HG03354 (cell line): ENCODE data around the gene EMCN.
A peak's percentile ranks its signal among the peaks of the same experiment; 100 is the strongest.
"Not testable (repeated sequence)": the region's sequence is repeated elsewhere in the genome, so short reads cannot be mapped to it uniquely, and the experiment has no call there.

Source experiments
- ATAC-seq: cut with Tn5 transposase; IDR thresholded peaks from one replicate; pipeline ENCODE4 v1.9.1; 2021; ENCODE audit warnings: mild to moderate bottlenecking; ENCODE audit not compliant: unreplicated experiment, poor library complexity, severe bottlenecking

The EMCN gene, protein sequence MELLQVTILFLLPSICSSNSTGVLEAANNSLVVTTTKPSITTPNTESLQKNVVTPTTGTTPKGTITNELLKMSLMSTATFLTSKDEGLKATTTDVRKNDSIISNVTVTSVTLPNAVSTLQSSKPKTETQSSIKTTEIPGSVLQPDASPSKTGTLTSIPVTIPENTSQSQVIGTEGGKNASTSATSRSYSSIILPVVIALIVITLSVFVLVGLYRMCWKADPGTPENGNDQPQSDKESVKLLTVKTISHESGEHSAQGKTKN

DNA sequence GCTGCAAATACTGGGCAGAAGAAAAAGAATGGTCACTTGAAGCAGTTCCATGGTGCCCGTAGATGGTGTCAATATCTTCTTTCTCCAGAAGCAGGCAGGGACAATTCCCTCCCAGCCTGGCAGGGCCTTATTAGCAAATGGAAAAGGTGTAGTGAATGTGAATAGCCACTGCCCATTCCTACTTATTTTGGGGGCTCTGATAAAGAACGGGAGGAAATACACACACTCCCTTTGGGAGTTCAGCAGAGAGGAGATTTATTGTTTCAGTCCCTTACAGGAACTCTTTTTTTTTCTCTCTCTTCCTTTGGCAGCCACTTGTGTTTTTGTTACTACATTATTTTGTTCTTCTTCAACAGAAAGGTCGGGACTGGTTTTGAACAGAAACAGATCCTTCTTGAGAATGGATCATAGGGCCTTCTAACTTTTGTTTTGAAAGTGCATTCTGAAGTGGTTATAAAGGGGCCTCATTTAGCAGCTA lies at the start of gene EMCN:
Gene EMCN, minus strand, starts transcription at position 159 of the 478 bp plus-strand sequence. Its CDS starts 108 bp downstream, at position 51.
- ATAC-seq = no peak

- peak; percentile 60 for ATAC-seq
Observed at GRCh38 chr4:100566396-100566795, 48.6 kb upstream of the EMCN start.

DNA sequence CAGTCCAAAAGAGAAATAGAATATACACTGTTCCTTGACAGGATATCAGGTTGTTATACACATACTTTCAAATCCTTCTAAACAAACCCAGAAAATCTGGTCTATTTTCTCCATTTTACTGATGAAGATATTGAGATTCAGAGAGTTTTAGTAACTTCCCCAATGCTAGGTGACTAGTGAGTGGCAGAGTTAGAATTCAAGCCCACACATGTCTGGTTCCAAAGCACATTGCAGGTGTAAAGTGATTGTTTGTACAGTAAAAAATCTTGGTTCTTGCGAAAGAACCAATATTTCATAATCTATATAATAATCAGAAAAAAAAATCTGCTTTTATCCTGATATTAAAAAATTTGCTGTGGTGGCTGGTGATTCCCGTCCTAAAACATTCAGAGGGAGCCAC lies 39.5 kb upstream of the EMCN start:
- no peak for ATAC-seq

- no peak for ATAC-seq
Observed at GRCh38 chr4:100555611-100556337, 38.0 kb upstream of the EMCN start.

GRCh38 chr4:100548200-100548560 lies 30.4 kb upstream of the EMCN start:
- no peak for ATAC-seq

- no peak for ATAC-seq
Observed at GRCh38 chr4:100547541-100548199, 29.8 kb upstream of the EMCN start.

GRCh38 chr4:100545427-100545826 lies 27.6 kb upstream of the EMCN start:
- ATAC-seq = no peak

DNA sequence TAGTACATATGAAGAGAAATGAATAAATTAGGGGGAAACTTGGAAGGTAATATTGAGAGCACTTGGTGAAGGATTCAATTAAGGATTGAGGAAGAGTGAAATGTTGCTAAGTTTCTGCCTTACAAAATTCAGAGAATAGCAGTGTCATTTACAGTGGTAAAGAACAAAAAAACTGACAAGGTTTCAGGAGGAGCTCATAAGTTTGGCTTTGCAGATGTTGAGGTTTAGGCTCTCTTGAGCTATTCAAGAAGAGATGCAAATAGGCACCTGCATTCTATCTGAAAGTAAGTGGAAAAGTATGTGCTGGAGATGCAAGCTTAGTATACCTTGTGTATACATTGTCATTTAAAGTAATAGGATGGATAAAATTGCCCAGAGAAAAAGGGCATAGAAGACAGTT lies 22.3 kb upstream of the EMCN start:
- ATAC-seq = no peak

DNA sequence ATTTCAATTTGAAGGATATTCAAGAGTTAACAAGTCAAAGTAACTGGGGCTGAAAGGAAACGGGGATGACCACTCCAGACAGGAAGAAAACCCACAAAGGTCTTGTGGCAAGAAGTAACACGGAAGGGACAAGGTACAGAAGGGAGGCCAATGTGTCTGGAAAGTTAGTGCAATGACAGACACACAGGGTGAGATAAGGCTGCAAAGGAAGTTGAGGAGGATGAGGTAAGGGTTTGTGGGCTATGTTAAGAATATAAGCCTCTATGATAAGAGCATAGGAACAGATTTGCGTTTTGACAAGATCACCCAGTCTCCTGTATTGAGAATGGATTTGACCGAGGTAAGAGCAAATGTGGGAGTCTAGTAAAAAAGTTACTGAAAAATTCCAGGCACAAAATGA lies 21.9 kb upstream of the EMCN start:
- ATAC-seq = no peak

DNA sequence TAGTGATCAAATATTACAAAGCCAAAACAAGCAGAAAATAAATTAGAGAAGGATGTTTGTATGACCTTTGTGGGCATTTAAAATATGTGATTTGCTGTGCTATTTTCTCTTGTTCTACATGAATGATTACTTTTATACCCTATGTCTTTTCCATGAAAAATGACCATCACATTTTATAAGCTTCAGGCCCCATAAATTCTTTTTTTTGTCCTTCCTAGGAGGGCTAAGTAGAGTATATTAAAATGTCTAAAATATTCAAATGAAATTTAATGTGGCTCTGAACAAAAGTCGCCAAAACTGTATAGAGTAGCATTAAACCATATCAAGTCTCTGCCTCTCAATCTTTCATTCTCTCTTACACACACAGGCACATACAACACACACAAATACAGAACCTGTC lies 15.9 kb upstream of the EMCN start:
- ATAC-seq = no peak

- ATAC-seq = not testable (repeated sequence)
Observed at GRCh38 chr4:100530161-100530560, 12.3 kb upstream of the EMCN start.

DNA sequence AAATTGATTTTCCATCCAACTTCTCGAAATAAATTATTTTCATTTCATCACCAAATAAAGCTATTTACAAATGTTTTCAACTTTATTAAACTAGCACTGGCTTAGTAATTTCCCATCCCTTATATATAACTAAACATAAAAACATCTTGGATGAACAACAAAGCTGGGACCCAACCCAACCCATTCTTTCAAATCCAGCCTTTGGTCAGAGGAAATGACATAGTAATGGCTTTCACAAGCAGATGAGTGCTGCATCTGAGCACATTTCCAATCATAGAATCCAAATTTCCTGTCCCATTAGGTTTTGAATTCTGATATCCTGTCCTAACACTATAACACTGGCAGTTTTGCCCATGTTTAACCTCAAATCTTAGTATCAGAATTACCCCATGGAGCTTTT lies 7.9 kb upstream of the EMCN start:
- ATAC-seq = no peak

GRCh38 chr4:100519205-100519604 lies 1.4 kb upstream of the EMCN start:
- no peak for ATAC-seq

DNA sequence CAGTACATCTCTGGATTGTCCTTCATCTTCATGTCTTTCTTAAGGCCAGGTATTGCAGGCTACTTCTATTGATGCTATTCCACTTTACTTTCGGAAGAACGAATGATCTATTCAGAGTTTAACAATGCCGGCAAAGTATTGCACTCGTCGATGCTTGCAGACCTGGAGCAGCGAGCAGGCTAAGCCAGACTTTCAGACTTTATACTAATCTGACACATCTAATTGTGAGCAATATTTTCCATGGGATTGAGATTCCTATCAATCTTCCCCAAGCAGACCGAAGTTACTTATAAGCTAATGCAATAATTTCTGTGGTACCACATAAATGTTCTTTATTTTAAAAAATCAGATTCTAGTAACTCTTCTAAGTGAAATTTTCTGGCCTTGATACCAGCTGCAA lies 1.6 kb downstream of the EMCN start:
- no peak for ATAC-seq

GRCh38 chr4:100511896-100512295 lies 5.9 kb downstream of the EMCN start:
- ATAC-seq = no peak

- no peak for ATAC-seq
Observed at GRCh38 chr4:100510551-100510950, 7.3 kb downstream of the EMCN start.

- no peak for ATAC-seq
Observed at GRCh38 chr4:100509386-100509785, 8.4 kb downstream of the EMCN start.

- no peak for ATAC-seq
Observed at GRCh38 chr4:100508691-100509090, 9.1 kb downstream of the EMCN start.

- ATAC-seq = no peak
Observed at GRCh38 chr4:100504086-100504874, 13.5 kb downstream of the EMCN start.

DNA sequence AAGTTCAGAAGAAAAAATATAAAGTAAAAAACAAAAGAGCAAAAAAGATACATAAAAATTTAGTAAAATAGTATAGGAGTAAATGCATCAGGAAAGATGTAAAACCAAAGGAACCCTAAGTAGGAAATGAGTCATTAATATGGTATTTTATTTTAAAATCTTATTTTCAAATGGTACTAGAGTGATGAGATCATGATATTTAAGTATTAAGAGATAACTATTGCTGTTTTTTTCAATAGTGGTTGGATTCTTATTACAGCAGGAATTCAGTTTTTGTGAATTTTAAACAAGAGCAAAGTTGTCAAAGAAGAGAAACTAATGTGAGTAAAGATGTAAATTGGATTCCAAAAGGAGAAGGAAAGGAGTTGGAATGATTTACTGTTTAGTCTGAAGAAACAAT lies 20.0 kb downstream of the EMCN start:
- no peak for ATAC-seq
